GM12878 (cell line): ENCODE results near the gene EPN1. TPM values are rescaled to one million over a fixed set of nuclear protein-coding genes. Genes with fewer than 3 reads are reported as not detected.

Experiments used
- BCL3 ChIP-seq: IDR thresholded peaks from 2 replicates; pipeline ENCODE4 v1.6.1; 2011; ENCODE audit warnings: borderline replicate concordance, low read depth, mild to moderate bottlenecking, moderate library complexity, low read length; ENCODE audit not compliant: insufficient read depth, poor library complexity, severe bottlenecking
- BMI1 ChIP-seq: fragments of 450-650 bp; IDR thresholded peaks from 2 replicates; pipeline ENCODE4 v1.6.1; 2016; ENCODE audit warnings: mild to moderate bottlenecking, moderate library complexity, borderline replicate concordance
- E2F4 ChIP-seq: IDR thresholded peaks from 2 replicates; pipeline ENCODE4 v1.6.1; 2012; ENCODE audit warnings: low read depth, low read length, improper control_type of control experiment
- MTA3 ChIP-seq: IDR thresholded peaks from 2 replicates; pipeline ENCODE4 v1.6.1; 2012; ENCODE audit warnings: low read length, inconsistent platforms, borderline replicate concordance
- PRDM15 ChIP-seq: fragments of 450-650 bp; formaldehyde crosslinking; IDR thresholded peaks from 2 replicates; pipeline ENCODE4 v1.4.0; 2020; ENCODE audit warnings: mild to moderate bottlenecking, moderate library complexity
- SMAD5 ChIP-seq: IDR thresholded peaks from 2 replicates; pipeline ENCODE4 v1.6.1; 2016; ENCODE audit warnings: antibody characterized with exemption, low read depth
- ZNF622 ChIP-seq: fragments of 450-650 bp; IDR thresholded peaks from 2 replicates; pipeline ENCODE4 v1.6.1; 2017; ENCODE audit warnings: mild to moderate bottlenecking, inconsistent platforms
- polyA plus RNA-seq, 11 experiments: library from polyadenylated mRNA; depleted of rRNA in 4 of 11; unstranded in 6 of 11; stranded (reverse) in 5 of 11; fragments of >200 nt; fragmentation: Nextera tagmentation in 4 of 11; fragmentation: Illumina TruSeq in 1 of 11; extraction: Ambion mirVana in 4 of 11; extraction: Trizol in 1 of 11; gene quantifications; 1 replicate in 1 of 11; 2 replicates in 10 of 11; pipeline versions ENCODE4 v1.2.1 to v1.2.3, GENCODE V29; 2011 to 2016; ENCODE audit warnings: inconsistent platforms in 2 of 11, missing spikeins in 2 of 11, low read depth in 1 of 11
- total RNA-seq, 4 experiments: library from RNA; depleted of rRNA in 3 of 4; stranded (reverse); fragments of >200 nt in 3 of 4; fragmentation: Illumina TruSeq in 1 of 4; extraction: Trizol in 1 of 4; gene quantifications; 2 replicates each; pipeline versions ENCODE4 v1.2.1 to v1.2.3, GENCODE V29; 2013 to 2021

EPN1 gene
- total and polyA plus RNA-seq, 10 of the 15 experiments (the other 5 are each of a cell fraction or from before 2014, with no cell fraction given) = 0.11 to 88.5 (median 10.6) TPM

GRCh38 chr19:55655648-55656040 lies 19.4 kb upstream of the EPN1 start (continued):
- TF ChIP-seq PRDM15 (no peak), BMI1 (no peak), SMAD5 (peak; percentile 25; the same call in 1 of the 2 replicates), MTA3 (no peak), E2F4 (no peak), BCL3 (no peak), ZNF622 (no peak)
